DMS53 (cell line): ENCODE results near the gene RNASE4.

Experiments
- DNase-seq: peaks from one replicate; lab custom pipeline; 2025; lab: John Stamatoyannopoulos, UW

Gene RNASE4

DNA sequence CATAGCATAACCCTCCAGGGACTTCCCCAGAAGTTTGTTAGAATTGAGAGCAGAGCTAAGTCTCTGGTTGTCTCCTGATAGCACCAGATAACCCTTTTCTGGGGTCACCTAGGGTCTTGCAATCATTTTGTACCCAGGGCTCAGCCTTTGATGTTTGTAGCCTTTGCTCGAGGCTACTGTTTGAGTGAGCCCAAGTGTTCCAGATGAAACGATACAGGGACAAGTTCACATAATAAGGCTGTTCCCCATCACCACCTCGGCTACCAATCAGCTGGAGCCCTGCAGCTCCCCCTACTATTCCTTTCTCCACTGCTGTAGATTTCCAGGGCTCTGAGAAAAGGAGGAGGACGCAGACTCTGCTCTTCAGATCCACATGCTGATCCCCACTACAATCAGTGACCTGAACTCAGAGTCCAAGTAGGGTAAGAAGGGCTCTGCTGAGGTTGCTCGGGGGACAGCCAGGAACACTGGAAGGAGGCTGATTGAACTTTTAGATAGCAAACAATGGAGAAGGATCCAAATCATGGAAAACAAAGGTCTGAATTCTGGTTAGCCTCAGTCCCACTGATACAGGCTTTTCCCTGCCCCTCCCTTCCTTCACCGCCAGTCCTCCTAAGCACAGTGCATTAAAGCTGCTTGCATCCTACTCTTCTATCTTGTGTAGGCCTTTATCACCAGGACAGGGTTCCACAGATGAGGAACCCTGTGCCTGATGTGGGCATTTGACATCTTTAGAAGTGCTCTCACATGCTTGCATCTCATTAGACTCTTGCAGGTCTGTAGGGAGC lies 61.4 kb downstream of the RNASE4 start, which contains the start of gene EDDM3A:
TSS of gene EDDM3A (plus strand) at position 317 of the 788 bp plus-strand sequence. CDS start 1,694 bp downstream, outside the sequence.
- DNase-seq = no peak

DNA sequence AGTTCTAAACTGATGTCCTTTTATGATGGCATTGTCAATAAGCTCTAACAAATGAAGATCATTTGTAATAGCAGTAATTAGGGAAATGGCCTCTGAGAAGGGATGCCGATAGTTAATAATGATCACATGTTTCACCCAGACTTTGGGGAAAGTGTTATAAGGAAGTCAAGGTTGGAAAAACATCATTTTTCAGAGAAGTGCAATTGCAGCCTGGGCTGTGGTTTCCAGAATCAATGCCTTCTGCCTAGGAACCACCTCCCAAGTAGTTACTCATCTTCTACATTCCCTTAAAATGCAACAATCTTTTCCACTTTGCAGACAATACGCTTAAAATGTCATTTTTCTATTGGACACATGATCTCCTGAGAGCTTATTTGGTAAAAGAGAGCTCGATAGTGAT lies 62.2 kb downstream of the RNASE4 start:
- DNase-seq = no peak

DNA sequence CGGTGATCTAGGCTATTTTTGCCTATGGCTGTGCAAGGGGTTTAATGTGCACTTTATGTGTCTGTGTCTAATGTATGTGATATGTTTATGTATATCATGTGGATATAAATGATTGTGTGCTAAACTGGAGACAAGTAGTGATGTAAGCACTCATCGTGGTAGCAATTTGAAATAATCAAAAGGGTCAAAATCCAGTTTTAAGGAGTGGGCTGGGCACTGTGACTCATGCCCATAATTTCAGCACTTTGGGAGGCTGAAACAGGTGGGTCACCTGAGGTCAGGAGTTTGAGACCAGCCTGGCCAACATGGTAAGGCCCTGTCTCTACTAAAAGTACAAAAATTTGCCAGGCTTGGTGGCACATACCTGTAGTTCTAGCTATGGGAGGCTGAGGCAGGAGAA lies 64.1 kb downstream of the RNASE4 start:
- DNase-seq = no peak

DNA sequence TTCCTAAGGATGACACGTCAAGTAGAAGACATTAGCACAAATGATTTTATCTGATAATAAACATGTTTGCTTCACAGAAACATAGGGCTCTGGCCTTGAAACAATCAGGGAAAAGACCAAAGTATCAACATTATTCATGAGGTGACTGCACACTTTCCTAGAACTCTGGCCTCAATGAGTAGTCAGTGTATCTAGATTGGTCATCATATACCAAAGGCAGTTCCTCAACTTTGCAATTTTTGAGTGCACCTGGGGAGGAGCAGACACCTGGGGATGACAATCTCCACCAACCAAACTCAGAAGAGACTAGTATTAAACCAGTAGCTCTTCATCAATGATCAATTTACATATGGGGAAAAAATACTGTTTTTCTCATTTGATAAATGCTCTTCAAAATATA lies 65.8 kb downstream of the RNASE4 start:
- no peak for DNase-seq
